ENCODE measurements around the gene UMODL1.

GRCh38 chr21:42108554-42109340 is 37.6 kb downstream of the UMODL1 start:
- TF ChIP-seq, protein P1, sequence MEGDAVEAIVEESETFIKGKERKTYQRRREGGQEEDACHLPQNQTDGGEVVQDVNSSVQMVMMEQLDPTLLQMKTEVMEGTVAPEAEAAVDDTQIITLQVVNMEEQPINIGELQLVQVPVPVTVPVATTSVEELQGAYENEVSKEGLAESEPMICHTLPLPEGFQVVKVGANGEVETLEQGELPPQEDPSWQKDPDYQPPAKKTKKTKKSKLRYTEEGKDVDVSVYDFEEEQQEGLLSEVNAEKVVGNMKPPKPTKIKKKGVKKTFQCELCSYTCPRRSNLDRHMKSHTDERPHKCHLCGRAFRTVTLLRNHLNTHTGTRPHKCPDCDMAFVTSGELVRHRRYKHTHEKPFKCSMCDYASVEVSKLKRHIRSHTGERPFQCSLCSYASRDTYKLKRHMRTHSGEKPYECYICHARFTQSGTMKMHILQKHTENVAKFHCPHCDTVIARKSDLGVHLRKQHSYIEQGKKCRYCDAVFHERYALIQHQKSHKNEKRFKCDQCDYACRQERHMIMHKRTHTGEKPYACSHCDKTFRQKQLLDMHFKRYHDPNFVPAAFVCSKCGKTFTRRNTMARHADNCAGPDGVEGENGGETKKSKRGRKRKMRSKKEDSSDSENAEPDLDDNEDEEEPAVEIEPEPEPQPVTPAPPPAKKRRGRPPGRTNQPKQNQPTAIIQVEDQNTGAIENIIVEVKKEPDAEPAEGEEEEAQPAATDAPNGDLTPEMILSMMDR (IDR thresholded peaks at IDR 0.05), result no peak
- TF ChIP-seq EZH2 (IDR thresholded peaks at IDR 0.05), result no peak
